ENCODE data around the gene UBR3. TPM values are rescaled to one million over a fixed set of nuclear protein-coding genes. Genes with fewer than 3 reads are reported as not detected.

The UBR3 gene
- total RNA-seq, 1 donor from 2014 or later: 67.8 TPM

DNA sequence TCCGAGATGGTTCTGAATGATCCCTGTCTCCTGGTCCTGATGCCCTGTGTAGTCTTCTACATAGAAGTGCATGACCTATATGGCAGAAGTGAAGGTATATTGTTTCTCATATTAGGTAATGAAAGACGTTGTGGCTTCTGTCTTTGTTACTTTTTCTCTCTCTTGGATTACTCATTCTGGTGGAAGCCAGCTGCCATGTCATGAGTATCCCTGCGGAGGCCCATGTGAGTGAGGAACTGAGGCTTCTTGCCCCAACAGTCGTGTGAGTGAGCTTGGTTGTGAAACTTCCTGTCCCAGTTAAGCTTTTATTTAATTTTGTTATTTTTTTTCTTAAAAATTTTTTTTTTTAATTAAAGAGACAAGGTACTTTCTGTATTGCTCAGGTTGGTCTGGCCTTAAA is 134.7 kb downstream of the UBR3 start:
- H3K4me3 ChIP-seq (ENCODE audit: low read length in 3 of 3): no peak overlapping the region
- H3K9me3 ChIP-seq (ENCODE audit: control insufficient read depth in 3 of 3, low read length in 3 of 3): no peaks in the 10 kb centered on the region
- H3K36me3 ChIP-seq (ENCODE audit: control insufficient read depth in 3 of 3, insufficient read depth in 3 of 3, low read length in 3 of 3): peaks cover 7 to 25% (median 12%) of the 10 kb centered on the region in 3 donors
- no peak overlapping the region for H3K9ac ChIP-seq (ENCODE audit: low read depth in 1 of 3, low read length in 3 of 3)
- H3K4me1 ChIP-seq (ENCODE audit: control insufficient read depth in 3 of 3, insufficient read depth in 3 of 3, low read length in 3 of 3): peaks cover 0 to 7% (median 7%) of the 10 kb centered on the region in 3 donors
- H3K27ac ChIP-seq (ENCODE audit: low read depth, low read length): no peak overlapping the region
- no peaks in the 10 kb centered on the region for H3K27me3 ChIP-seq (ENCODE audit: control insufficient read depth in 3 of 3, insufficient read depth in 3 of 3, low read length in 3 of 3)

DNA sequence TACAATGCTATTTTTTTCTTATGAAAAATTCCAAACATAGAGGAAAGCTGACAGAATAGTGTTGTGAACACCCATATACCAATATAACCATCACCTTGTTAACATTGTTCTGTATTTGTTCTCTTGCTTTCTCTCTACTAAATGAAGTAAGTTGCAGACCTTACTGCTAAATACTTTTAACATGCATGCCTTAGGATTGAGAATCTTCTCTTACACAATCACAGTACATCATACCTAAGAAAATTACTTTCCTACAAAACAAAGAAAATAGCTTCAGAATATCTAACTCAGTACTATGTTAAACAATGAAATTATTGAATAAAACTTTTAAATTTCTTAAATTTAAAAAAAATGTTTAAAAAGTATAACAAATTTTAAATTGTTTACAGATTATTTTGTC is 136.5 kb downstream of the UBR3 start:
- no peaks in the 10 kb centered on the region for H3K9me3 ChIP-seq (ENCODE audit: control insufficient read depth in 3 of 3, low read length in 3 of 3)
- no peak overlapping the region for H3K4me3 ChIP-seq (ENCODE audit: low read length in 3 of 3)
- H3K4me1 ChIP-seq (ENCODE audit: control insufficient read depth in 3 of 3, insufficient read depth in 3 of 3, low read length in 3 of 3): peaks cover 0 to 7% (median 7%) of the 10 kb centered on the region in 3 donors
- peaks cover 7 to 26% (median 7%) of the 10 kb centered on the region in 3 donors for H3K36me3 ChIP-seq (ENCODE audit: control insufficient read depth in 3 of 3, insufficient read depth in 3 of 3, low read length in 3 of 3)
- no peaks in the 10 kb centered on the region for H3K27me3 ChIP-seq (ENCODE audit: control insufficient read depth in 3 of 3, insufficient read depth in 3 of 3, low read length in 3 of 3)
- H3K9ac ChIP-seq (ENCODE audit: low read depth in 1 of 3, low read length in 3 of 3): no peak overlapping the region
- H3K27ac ChIP-seq (ENCODE audit: low read depth, low read length): no peak overlapping the region

DNA sequence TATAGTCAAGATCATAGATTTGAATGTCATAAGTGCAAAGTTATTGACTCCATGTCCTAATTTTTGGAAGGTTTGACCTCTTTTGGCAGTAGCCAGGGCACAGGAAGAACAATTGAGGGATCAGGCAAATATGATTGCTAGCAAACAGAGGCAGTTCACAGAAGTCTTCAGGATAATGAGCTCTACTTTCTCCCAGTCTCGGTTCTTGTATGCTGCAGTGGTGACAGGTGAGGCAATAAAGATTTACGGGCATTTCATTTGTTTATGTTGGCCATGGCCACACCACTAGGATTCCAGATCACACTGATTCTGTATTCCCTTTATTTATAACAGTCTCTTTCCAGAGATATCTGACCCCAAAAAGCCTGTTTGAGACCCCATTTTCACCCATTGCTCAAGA is 137.5 kb downstream of the UBR3 start:
- H3K4me1 ChIP-seq (ENCODE audit: control insufficient read depth in 3 of 3, insufficient read depth in 3 of 3, low read length in 3 of 3): peaks cover 0 to 7% (median 7%) of the 10 kb centered on the region in 3 donors
- no peak overlapping the region for H3K4me3 ChIP-seq (ENCODE audit: low read length in 3 of 3)
- H3K27me3 ChIP-seq (ENCODE audit: control insufficient read depth in 3 of 3, insufficient read depth in 3 of 3, low read length in 3 of 3): no peaks in the 10 kb centered on the region
- H3K27ac ChIP-seq (ENCODE audit: low read depth, low read length): no peak overlapping the region
- peaks cover 3 to 21% (median 5%) of the 10 kb centered on the region in 3 donors for H3K36me3 ChIP-seq (ENCODE audit: control insufficient read depth in 3 of 3, insufficient read depth in 3 of 3, low read length in 3 of 3)
- H3K9ac ChIP-seq (ENCODE audit: low read depth in 1 of 3, low read length in 3 of 3): no peak overlapping the region
- H3K9me3 ChIP-seq (ENCODE audit: control insufficient read depth in 3 of 3, low read length in 3 of 3): no peaks in the 10 kb centered on the region

DNA sequence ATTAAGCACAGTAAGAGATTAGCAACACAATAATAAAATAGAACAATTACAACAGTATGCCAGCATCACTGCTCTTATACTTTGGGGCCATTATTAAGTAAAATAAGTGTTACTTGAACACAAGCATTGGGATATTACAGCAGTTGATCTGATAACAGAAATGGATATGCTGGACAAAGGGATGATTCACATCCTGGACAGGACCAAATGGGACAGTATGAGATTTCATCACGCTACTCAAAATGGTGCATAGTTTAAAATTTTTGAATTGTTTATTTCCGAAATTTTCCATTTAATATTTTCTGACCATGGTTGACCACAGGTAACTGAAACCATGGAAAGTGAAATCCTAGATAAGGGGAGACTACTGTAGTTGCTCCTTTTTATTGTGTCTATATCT is 138.2 kb downstream of the UBR3 start:
- H3K27ac ChIP-seq (ENCODE audit: low read depth, low read length): no peak overlapping the region
- H3K4me3 ChIP-seq (ENCODE audit: low read length in 3 of 3): no peak overlapping the region
- H3K4me1 ChIP-seq (ENCODE audit: control insufficient read depth in 3 of 3, insufficient read depth in 3 of 3, low read length in 3 of 3): peaks cover 0 to 7% (median 7%) of the 10 kb centered on the region in 3 donors

DNA sequence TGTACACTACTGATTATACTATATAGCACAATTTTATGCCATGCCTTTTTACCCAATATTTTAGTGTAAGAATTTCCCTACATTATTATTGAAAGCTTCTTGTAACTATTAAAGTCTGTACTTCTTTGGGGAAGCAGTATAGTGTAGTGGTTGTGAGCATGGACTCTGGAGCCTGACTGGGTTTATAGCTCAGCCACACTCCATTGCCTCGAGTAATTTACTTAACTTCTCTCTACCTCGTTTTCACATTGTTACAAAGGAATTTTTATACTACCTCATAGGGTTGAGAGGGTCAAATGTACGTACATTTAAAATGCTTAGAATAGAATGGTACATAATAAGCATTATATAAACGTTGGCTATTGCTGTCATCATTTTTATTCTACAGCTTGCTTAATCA is 139.2 kb downstream of the UBR3 start:
- Histone ChIP-seq H3K36me3 (ENCODE audit: control insufficient read depth in 3 of 3, insufficient read depth in 3 of 3, low read length in 3 of 3) (peaks cover 1 to 15% (median 5%) of the 10 kb centered on the region in 3 donors), H3K27ac (ENCODE audit: low read depth, low read length) (no peak overlapping the region)

More for the DNA sequence above, 138.2 kb downstream of the UBR3 start:
- Histone ChIP-seq H3K36me3 (ENCODE audit: control insufficient read depth in 3 of 3, insufficient read depth in 3 of 3, low read length in 3 of 3) (peaks cover 3 to 20% (median 5%) of the 10 kb centered on the region in 3 donors), H3K9me3 (ENCODE audit: control insufficient read depth in 3 of 3, low read length in 3 of 3) (no peaks in the 10 kb centered on the region), H3K9ac (ENCODE audit: low read depth in 1 of 3, low read length in 3 of 3) (no peak overlapping the region), H3K27me3 (ENCODE audit: control insufficient read depth in 3 of 3, insufficient read depth in 3 of 3, low read length in 3 of 3) (no peaks in the 10 kb centered on the region)

DNA sequence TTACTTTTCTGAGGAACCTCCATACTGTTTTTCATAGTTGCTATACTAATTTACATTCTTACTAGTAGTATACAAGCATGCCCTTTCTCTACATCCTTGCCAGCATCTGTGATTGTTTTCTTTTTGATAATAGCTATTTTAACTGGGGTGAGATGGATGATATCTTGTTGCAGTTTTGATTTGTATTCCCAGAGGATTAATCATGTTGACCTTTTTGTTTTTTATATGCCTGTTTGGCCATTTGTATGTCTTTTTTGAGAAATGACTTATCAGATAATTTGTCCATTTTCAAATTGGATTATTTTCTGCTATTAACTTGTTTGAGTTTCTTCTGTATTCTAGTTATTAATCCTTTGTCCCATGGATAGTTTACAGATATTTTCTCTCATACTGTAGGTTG is 141.5 kb downstream of the UBR3 start:
- H3K4me1 ChIP-seq (ENCODE audit: control insufficient read depth in 3 of 3, insufficient read depth in 3 of 3, low read length in 3 of 3): peaks cover 0 to 7% (median 7%) of the 10 kb centered on the region in 3 donors
- no peak overlapping the region for H3K9ac ChIP-seq (ENCODE audit: low read depth in 1 of 3, low read length in 3 of 3)
- no peak overlapping the region for H3K27ac ChIP-seq (ENCODE audit: low read depth, low read length)
- peaks cover 0 to 6% (median 3%) of the 10 kb centered on the region in 3 donors for H3K36me3 ChIP-seq (ENCODE audit: control insufficient read depth in 3 of 3, insufficient read depth in 3 of 3, low read length in 3 of 3)
- no peak overlapping the region for H3K4me3 ChIP-seq (ENCODE audit: low read length in 3 of 3)
- no peaks in the 10 kb centered on the region for H3K9me3 ChIP-seq (ENCODE audit: control insufficient read depth in 3 of 3, low read length in 3 of 3)
- H3K27me3 ChIP-seq (ENCODE audit: control insufficient read depth in 3 of 3, insufficient read depth in 3 of 3, low read length in 3 of 3): no peaks in the 10 kb centered on the region

More for the DNA sequence above, 139.2 kb downstream of the UBR3 start:
- H3K4me3 ChIP-seq (ENCODE audit: low read length in 3 of 3): no peak overlapping the region
- H3K9me3 ChIP-seq (ENCODE audit: control insufficient read depth in 3 of 3, low read length in 3 of 3): no peaks in the 10 kb centered on the region
- H3K27me3 ChIP-seq (ENCODE audit: control insufficient read depth in 3 of 3, insufficient read depth in 3 of 3, low read length in 3 of 3): no peaks in the 10 kb centered on the region
- peaks cover 0 to 7% (median 7%) of the 10 kb centered on the region in 3 donors for H3K4me1 ChIP-seq (ENCODE audit: control insufficient read depth in 3 of 3, insufficient read depth in 3 of 3, low read length in 3 of 3)
- H3K9ac ChIP-seq (ENCODE audit: low read depth in 1 of 3, low read length in 3 of 3): no peak overlapping the region

DNA sequence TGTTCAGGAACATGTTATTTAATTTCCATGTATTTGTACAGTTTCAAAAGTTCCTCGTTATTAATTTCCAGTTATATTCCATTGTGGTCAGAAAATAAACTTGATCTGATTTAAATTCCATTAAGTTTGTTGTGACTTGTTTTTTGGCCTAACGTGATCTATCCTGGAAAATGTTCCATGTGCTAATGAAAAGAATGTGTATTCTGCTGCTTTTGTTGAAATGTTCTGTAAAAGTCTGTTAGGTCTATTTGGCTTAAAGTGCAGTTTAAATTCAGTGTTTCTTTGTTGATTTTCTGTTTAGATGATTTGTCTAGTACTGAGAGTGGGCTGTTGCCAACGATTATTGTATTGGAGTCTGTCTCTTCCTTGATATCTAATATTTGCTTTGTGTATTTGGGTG is 148.0 kb downstream of the UBR3 start:
- H3K27ac ChIP-seq (ENCODE audit: low read depth, low read length): no peak overlapping the region
- H3K9me3 ChIP-seq (ENCODE audit: control insufficient read depth in 3 of 3, low read length in 3 of 3): no peaks in the 10 kb centered on the region
- H3K9ac ChIP-seq (ENCODE audit: low read depth in 1 of 3, low read length in 3 of 3): no peak overlapping the region
- H3K36me3 ChIP-seq (ENCODE audit: control insufficient read depth in 3 of 3, insufficient read depth in 3 of 3, low read length in 3 of 3): peaks cover 3 to 8% (median 7%) of the 10 kb centered on the region in 3 donors
- H3K27me3 ChIP-seq (ENCODE audit: control insufficient read depth in 3 of 3, insufficient read depth in 3 of 3, low read length in 3 of 3): no peaks in the 10 kb centered on the region
- H3K4me3 ChIP-seq (ENCODE audit: low read length in 3 of 3): no peak overlapping the region
- H3K4me1 ChIP-seq (ENCODE audit: control insufficient read depth in 3 of 3, insufficient read depth in 3 of 3, low read length in 3 of 3): no peaks in the 10 kb centered on the region

DNA sequence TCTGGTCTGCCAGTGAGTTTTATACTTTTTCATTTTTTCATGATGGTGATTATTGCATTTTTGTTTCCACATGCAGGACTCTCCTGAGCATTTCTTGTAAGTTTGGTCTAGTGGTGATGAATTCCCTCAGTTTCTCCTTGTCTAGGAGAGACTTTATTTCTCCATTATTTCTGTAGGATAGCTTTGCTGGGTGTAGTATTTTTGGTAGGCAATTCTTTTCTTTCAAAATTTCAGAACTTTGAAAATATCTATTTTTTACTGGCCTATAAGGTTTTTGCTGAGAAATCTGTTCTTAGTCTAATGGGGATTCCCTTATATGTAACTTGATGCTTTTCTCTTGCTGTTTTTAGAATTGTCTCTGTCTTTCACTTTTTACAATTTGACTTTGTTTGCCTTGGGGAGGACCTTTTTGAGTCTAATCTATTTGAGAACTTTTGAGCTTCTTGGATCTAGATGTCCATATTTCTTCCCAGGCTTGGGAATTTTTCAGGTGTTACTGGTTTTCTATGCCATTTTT is 149.1 kb downstream of the UBR3 start:
- no peak overlapping the region for H3K9ac ChIP-seq (ENCODE audit: low read depth in 1 of 3, low read length in 3 of 3)
- peaks cover 3 to 8% (median 7%) of the 10 kb centered on the region in 3 donors for H3K36me3 ChIP-seq (ENCODE audit: control insufficient read depth in 3 of 3, insufficient read depth in 3 of 3, low read length in 3 of 3)
- H3K4me3 ChIP-seq (ENCODE audit: low read length in 3 of 3): no peak overlapping the region
- H3K27ac ChIP-seq (ENCODE audit: low read depth, low read length): no peak overlapping the region
- no peaks in the 10 kb centered on the region for H3K27me3 ChIP-seq (ENCODE audit: control insufficient read depth in 3 of 3, insufficient read depth in 3 of 3, low read length in 3 of 3)
- no peaks in the 10 kb centered on the region for H3K4me1 ChIP-seq (ENCODE audit: control insufficient read depth in 3 of 3, insufficient read depth in 3 of 3, low read length in 3 of 3)
- H3K9me3 ChIP-seq (ENCODE audit: control insufficient read depth in 3 of 3, low read length in 3 of 3): no peaks in the 10 kb centered on the region

DNA sequence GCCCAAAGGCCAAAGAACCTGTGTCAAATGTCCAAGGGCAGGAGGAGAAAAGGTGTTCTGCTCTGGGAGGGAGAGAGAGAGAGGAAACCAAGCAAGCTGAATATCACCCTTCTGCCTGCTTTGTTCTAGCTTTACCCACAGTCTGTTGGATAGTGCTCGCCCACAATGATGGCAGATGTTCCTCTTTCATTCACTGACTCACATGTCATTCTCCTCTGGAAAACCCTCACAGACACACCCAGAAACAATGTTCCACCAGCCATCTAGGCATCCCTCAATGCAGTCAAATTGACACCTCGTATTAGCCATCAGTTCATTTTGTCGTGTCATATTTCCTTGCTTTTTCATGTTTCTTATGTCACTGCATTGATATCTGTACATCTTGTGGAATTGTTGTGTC is 150.3 kb downstream of the UBR3 start:
- H3K4me3 ChIP-seq (ENCODE audit: low read length in 3 of 3): no peak overlapping the region
- no peak overlapping the region for H3K9ac ChIP-seq (ENCODE audit: low read depth in 1 of 3, low read length in 3 of 3)
- H3K27me3 ChIP-seq (ENCODE audit: control insufficient read depth in 3 of 3, insufficient read depth in 3 of 3, low read length in 3 of 3): no peaks in the 10 kb centered on the region
- H3K4me1 ChIP-seq (ENCODE audit: control insufficient read depth in 3 of 3, insufficient read depth in 3 of 3, low read length in 3 of 3): no peaks in the 10 kb centered on the region
- peaks cover 3 to 8% (median 7%) of the 10 kb centered on the region in 3 donors for H3K36me3 ChIP-seq (ENCODE audit: control insufficient read depth in 3 of 3, insufficient read depth in 3 of 3, low read length in 3 of 3)
- H3K27ac ChIP-seq (ENCODE audit: low read depth, low read length): no peak overlapping the region
- no peaks in the 10 kb centered on the region for H3K9me3 ChIP-seq (ENCODE audit: control insufficient read depth in 3 of 3, low read length in 3 of 3)

DNA sequence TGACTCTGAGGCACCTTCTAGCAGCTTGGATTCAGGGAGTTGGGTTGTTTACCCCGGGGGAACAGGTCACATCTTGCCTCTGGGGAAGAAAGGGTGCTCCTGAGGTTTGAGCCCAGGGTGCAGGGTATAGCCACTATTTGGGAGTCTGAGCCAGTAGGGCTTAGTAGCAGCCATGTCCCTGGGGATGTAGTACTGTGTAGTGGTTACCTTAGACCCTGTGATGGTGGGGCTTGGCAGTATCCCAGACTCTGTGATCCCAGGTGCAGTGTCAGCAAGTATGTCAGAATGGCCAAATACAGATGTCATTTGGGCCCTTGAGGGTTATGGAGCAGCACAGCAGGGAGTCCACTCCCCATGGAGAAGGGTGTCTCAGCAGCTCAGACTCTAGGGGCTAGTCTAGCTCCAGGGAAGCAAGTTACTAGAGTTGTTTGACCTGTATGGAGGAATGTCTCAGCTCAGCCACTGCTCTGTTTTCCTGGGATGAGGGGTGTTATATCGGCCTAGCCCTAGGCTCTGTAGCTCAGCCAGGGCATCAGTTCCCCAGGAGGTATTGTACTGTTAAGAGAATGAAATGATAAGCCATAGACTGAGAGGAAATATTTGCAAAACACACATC is 151.3 kb downstream of the UBR3 start:
- Histone ChIP-seq H3K9ac (ENCODE audit: low read depth in 1 of 3, low read length in 3 of 3) (no peak overlapping the region), H3K9me3 (ENCODE audit: control insufficient read depth in 3 of 3, low read length in 3 of 3) (no peaks in the 10 kb centered on the region), H3K4me1 (ENCODE audit: control insufficient read depth in 3 of 3, insufficient read depth in 3 of 3, low read length in 3 of 3) (no peaks in the 10 kb centered on the region), H3K27ac (ENCODE audit: low read depth, low read length) (no peak overlapping the region), H3K27me3 (ENCODE audit: control insufficient read depth in 3 of 3, insufficient read depth in 3 of 3, low read length in 3 of 3) (no peaks in the 10 kb centered on the region), H3K4me3 (ENCODE audit: low read length in 3 of 3) (no peak overlapping the region), H3K36me3 (ENCODE audit: control insufficient read depth in 3 of 3, insufficient read depth in 3 of 3, low read length in 3 of 3) (peaks cover 3 to 8% (median 7%) of the 10 kb centered on the region in 3 donors)
